HG02938 (cell line): Measurements from ENCODE around the gene NAA30.
"Not testable (repeated sequence)": the region's sequence is repeated elsewhere in the genome, so short reads cannot be mapped to it uniquely, and the experiment has no call there.

Experiments used
- ATAC-seq: cut with Tn5 transposase; IDR thresholded peaks from one replicate; pipeline ENCODE4 v1.9.1; 2021; ENCODE audit warnings: mild to moderate bottlenecking, moderate library complexity; ENCODE audit not compliant: unreplicated experiment

NAA30 gene

DNA sequence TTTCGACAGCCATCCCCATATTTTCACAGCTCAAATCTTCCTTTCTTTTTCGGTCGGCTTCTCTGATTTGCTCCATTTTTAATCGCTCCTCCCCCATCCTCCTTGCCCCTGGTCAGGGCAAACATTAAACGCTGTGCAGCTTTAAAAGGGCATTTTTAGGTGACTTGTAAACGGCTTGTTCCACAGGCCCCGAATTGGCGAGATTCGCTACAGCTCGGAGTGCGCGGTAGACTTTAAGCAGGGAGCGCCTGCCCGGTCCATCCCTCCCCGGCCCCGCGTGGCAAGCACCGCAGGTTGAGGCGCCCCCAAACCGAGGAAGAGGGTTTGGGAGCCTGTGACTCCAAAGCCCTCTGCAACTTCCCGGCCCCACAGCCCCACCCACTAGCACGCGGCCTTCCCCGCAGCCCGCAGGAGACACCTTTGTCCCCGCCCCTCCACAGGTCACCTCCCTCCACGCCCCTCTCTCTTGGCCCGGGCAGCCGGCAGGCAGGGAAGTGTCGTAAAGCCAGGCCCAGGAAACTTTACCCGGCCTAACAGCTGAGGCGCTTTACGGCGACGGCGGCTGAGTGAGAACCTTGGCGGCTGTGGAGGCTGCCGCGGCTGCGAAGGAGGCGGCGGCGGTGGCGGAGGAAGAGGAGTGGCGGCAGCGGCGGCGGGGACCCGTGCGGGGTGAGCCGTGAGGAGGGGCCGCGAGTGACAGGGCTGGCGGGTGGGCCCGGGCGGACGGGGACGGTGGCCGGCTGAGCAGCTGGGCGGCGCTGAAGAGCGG lies at the start of gene NAA30:
Gene NAA30 (plus strand): TSS at position 550 of the 769 bp plus-strand sequence. CDS start 372 bp downstream, outside the sequence.
- peak; percentile 69 for ATAC-seq

DNA sequence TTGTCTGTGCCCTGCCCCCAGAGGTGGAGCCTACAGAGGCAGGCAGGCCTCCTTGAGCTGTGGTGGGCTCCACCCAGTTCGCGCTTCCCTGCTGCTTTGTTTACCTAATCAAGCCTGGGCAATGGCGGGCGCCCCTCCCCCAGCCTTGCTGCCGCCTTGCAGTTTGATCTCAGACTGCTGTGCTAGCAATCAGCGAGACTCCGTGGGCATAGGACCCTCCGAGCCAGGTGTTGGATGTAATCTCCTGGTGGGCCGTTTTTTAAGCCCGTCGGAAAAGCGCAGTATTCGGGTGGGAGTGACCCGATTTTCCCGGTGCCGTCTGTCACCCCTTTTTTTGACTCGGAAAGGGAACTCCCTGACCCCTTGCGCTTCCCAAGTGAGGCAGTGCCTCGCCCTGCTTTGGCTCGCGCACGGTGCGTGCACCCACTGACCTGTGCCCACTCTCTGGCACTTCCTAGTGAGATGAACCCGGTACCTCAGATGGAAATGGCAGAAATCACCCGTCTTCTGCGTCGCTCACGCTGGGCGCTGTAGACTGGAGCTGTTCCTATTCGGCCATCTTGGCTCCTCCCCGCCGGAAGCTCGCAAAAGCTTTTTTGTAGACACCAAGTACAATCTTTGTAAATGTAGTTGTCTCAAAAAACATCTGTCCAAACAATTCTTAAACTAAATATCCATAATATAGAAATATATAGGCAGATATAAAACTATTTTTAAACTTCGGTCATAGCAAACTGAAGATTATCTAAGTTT lies 46.7 kb upstream of the NAA30 start:
- not testable (repeated sequence) for ATAC-seq

- no peak for ATAC-seq
These were observed 45.3 kb upstream of the NAA30 start for GRCh38 chr14:57345106-57345505.

DNA sequence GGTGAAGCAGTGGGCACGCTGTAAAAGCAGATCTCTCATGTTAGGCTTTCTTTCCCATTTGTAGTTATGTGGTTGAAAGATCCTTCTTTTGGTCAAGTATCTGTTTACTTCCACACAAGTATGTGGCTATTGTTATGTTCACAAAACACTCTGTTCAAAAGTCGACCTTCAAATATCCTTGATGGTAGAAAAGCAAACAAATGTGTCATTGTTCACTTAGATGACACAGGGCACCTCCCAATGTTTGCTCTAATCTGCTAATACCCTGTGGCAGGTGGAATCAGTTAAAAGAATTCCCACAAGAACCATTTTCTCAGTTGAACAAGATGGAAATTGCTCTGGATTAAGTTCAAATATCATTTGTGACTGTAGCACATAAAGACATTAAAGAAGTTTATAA lies 43.6 kb upstream of the NAA30 start:
- no peak for ATAC-seq

GRCh38 chr14:57352396-57353170 lies 37.8 kb upstream of the NAA30 start:
- ATAC-seq = no peak

DNA sequence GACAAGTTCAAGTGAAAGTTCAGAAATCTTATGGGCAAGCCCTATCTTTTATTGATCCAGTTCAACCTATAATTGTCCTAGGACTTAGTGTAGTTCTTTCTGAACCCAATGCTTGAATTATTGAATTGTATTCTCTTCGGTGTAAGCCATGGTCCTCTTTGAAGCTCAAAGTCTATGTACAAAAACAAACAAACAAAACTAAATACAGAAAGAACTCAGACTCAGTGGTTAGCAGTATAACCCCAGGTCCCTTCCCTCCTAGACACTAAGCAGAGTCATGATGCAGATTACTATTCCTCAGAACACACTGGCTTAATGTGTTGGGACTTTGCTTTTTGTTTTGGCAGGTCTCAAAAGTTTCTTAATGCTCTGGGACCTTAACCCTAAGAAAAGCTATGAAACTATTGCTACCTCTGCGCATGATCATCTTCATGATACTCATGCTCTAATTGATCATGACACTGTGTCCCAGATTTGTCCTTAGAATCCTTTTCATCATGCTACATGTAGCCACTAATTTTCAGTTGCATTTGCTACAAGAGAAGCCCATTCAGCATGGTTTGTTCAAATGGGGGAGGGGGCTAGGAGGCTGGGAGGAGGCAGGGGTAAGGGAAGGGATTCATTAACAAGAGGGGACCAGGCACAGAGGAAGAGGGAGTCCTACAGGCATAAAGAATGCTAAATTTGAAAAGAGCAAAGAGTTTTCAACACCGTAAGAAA lies 35.1 kb upstream of the NAA30 start:
- no peak for ATAC-seq

DNA sequence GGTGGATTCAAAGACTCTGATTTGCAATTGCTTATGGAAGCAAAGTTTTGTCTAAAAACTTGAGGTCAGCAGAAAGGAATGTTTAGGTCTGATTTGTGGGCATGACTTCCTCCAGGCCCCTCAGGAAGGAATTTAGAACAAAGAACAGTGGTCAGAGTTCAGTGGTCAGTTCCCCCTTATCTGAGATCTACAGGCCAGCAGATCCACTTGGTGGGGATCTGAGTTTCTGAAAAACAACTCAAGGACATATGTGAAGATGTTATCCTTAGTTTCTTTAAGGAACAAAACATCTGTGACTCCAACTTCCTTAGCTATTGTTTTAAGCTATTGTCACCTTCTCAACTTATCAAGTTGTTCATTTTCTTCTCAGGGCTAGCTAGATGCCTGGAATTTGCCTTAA lies 28.0 kb upstream of the NAA30 start:
- ATAC-seq = no peak

DNA sequence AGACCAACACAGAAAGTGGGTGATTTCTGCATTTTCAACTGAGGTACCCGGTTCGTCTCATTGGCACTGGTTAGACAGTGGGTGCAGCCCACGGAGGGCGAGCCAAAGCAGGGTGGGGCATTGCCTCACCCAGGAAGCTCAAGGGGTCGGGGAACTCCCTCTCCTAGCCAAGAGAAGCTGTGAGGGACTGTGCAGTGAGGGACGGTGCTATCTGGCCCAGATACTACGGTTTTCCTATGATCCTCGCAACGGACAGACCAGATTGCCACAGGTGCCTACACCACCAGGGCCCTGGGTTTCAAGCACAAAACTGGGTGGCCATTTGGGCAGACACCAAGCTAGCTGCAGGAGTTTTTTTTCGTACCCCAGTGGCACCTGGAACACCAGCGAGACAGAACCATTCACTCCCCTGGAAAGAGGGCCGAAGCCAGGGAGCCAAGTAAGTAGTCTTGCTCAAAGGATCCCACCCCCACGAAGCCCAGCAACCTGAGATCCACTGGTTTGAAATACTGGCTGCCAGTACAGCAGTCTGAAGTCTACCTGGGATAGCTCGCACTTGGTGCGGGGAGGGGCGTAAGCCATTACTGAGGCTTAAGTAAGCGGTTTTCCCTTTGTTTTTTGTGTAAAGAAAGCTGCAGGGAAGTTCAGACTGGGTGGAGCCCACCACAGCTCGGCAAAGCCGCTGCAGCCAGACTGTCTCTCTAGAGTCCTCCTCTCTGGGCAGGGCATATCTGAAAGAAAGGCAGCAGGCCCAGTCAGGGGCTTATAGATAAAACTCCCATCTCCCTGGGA lies 25.5 kb upstream of the NAA30 start:
- no peak for ATAC-seq

DNA sequence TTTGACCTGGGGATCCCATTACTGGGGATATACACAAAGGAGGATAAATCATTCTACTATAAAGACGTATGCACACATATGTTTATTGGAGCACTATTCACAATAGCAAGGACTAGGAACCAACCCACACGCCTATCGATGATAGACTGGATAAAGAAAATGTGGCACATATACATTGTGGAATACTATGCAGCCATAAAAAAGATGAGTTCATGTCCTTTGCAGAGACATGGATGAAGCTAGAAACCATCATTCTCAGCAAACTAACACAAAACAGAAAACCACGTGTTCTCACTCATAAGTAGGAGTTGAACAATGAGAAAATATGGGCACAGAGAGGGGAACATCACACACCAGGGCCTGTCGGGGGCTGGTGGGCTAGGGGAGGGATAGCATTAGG lies 20.2 kb upstream of the NAA30 start:
- ATAC-seq = not testable (repeated sequence)

- no peak for ATAC-seq
These were observed 19.4 kb upstream of the NAA30 start for GRCh38 chr14:57371013-57371412.

- ATAC-seq = no peak
These were observed 15.2 kb upstream of the NAA30 start for GRCh38 chr14:57375156-57375555.

- no peak for ATAC-seq
These were observed 11.7 kb upstream of the NAA30 start for GRCh38 chr14:57378661-57379060.

- no peak for ATAC-seq
These were observed 9.5 kb upstream of the NAA30 start for GRCh38 chr14:57380935-57381334.

GRCh38 chr14:57382283-57382682 lies 8.1 kb upstream of the NAA30 start:
- ATAC-seq = no peak

DNA sequence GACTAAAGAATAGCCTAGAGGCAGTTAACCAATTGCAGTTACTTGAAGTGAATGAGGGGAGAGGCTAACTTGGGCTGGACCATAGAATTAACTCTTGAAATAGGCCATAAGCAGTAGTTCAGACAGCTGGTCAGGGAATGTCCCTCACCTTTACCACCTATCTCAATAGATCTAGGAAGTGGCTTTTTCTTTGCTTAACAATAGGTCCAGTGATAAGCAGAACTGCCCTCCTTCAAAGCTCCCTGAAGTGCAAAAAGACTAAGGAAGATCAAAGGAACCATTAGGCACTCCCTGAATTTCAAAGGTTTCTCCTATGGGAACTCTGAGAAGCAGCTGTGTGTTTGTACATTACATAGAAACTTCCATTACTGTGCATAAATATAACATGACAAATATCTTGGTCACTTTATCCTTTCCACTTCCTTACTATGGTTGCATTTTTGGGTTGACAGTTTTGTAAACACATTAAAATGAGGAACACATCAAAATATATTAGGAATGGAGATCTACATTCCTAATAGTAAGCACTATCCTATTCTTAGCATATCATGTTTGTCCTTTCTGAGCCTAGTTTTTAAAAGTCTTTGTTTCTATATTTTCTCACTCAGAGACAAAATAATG lies 7.2 kb upstream of the NAA30 start:
- no peak for ATAC-seq

- ATAC-seq = no peak
These were observed 2.3 kb upstream of the NAA30 start for GRCh38 chr14:57388067-57388466.

- peak; percentile 0 for ATAC-seq
These were observed 745 bp upstream of the NAA30 start for GRCh38 chr14:57389646-57390036.

- peak; percentile 40 for ATAC-seq
These were observed 575 bp downstream of the NAA30 start for GRCh38 chr14:57390806-57391516.
